HCT116 (cell line): Measurements from ENCODE around the gene HYAL2. TPM values are rescaled to one million over a fixed set of nuclear protein-coding genes. Genes with fewer than 3 reads are reported as not detected.

Experiments
- ATAC-seq: fragments of 200-7000 bp; cut with Tn5 transposase; 2 replicates; pipeline ENCODE4 v1.9.1; 2020; ENCODE audit warnings: mild to moderate bottlenecking, moderate library complexity
- BruUV-seq: library from RNA; stranded (reverse); fragments of 400-500 nt; replicated peaks from 2 replicates; lab custom pipeline; 2021; lab: Mats Ljungman, UMichigan
- CTCF ChIA-PET: fragments of 300-600 bp; sonication (Branson Sonifier 250); formaldehyde crosslinking; loops from one replicate; lab custom pipeline; 2021; ENCODE audit warnings: antibody characterized with exemption; lab: Charles Lee
- POLR2A ChIA-PET: fragments of 300-600, 350-600 bp; sonication (Branson Sonifier 250); formaldehyde crosslinking; loops from one replicate; lab custom pipeline; 2021; ENCODE audit warnings: antibody characterized with exemption; lab: Charles Lee
- RAD21 ChIA-PET, 2 experiments: fragments of 300-600 bp; sonication (Branson Sonifier 250); formaldehyde crosslinking; loops; one replicate each; lab custom pipeline; 2023; ENCODE audit warnings: low total read pairs in 2 of 2; ENCODE audit not compliant: uncharacterized antibody in 2 of 2, unreplicated experiment in 2 of 2, low non-redundant PET in 1 of 2; lab: Charles Lee
- DNase-seq: peaks from one replicate; pipeline ENCODE4 v3.0.0-alpha.2; 2010; ENCODE audit warnings: low read depth, low spot score
- H2AFZ ChIP-seq: fragments of 200-600 bp; shearing (Covaris generic), sonication (generic); 2 replicates; pipeline ENCODE4 v1.6.1; 2017; ENCODE audit warnings: low read depth, mixed run types, mixed read lengths, antibody characterized with exemption, low read length; ENCODE audit not compliant: poor library complexity, severe bottlenecking
- H3K27ac ChIP-seq: 2 replicates; pipeline ENCODE4 v1.5.1; 2012; ENCODE audit warnings: low read depth, low read length
- H3K27me3 ChIP-seq: fragments of 200-600 bp; sonication (generic); 2 replicates; pipeline ENCODE4 v1.6.1; 2016; ENCODE audit warnings: mixed run types, low read length, mixed read lengths; ENCODE audit not compliant: insufficient read depth
- H3K36me3 ChIP-seq, 2 experiments: fragments of 200-500 bp in 1 of 2; fragments of 200-600 bp in 1 of 2; sonication (Bioruptor generic) in 1 of 2; sonication (generic) in 1 of 2; 2 replicates each; pipeline versions ENCODE4 v1.5.1 to v1.6.1; 2014 to 2016; ENCODE audit warnings: low read length in 2 of 2, inconsistent platforms in 1 of 2, mixed read lengths in 1 of 2, mixed run types in 1 of 2; ENCODE audit not compliant: insufficient read depth in 2 of 2, control insufficient read depth in 1 of 2
- H3K4me1 ChIP-seq, 2 experiments: fragments of 200-600 bp in 1 of 2; sonication (generic) in 1 of 2; 2 replicates each; pipeline versions ENCODE4 v1.5.1 to v1.6.1; 2012 to 2017; ENCODE audit warnings: low read length in 2 of 2, inconsistent platforms in 1 of 2, mild to moderate bottlenecking in 1 of 2, mixed read lengths in 1 of 2, mixed run types in 1 of 2, moderate library complexity in 1 of 2; ENCODE audit not compliant: insufficient read depth in 2 of 2, control insufficient read depth in 1 of 2
- H3K4me2 ChIP-seq: fragments of 200-600 bp; sonication (generic); 2 replicates; pipeline ENCODE4 v1.6.1; 2017; ENCODE audit warnings: mixed run types, low read length, mixed read lengths
- H3K4me3 ChIP-seq, 2 experiments: fragments of 200-600 bp in 1 of 2; sonication (generic) in 1 of 2; replicated peaks in 1 of 2; 2 replicates each; pipeline ENCODE4 v1.5.1; 2011 to 2016; ENCODE audit warnings: low read length in 2 of 2, control low read depth in 1 of 2, low read depth in 1 of 2, mild to moderate bottlenecking in 1 of 2, mixed read lengths in 1 of 2, mixed run types in 1 of 2
- H3K79me2 ChIP-seq: fragments of 200-600 bp; sonication (generic); 2 replicates; pipeline ENCODE4 v1.6.1; 2017; ENCODE audit warnings: mild to moderate bottlenecking, mixed run types, low read length, moderate library complexity, mixed read lengths; ENCODE audit not compliant: insufficient read depth
- H3K9ac ChIP-seq: fragments of 200-600 bp; sonication (generic); 2 replicates; pipeline ENCODE4 v1.6.1; 2016; ENCODE audit warnings: low read length, mixed read lengths
- H3K9me2 ChIP-seq: fragments of 200-600 bp; sonication (generic), shearing (Covaris generic); 2 replicates; pipeline ENCODE4 v1.6.1; 2017; ENCODE audit warnings: mixed run types, mild to moderate bottlenecking, moderate library complexity; ENCODE audit not compliant: insufficient read depth
- H3K9me3 ChIP-seq, 2 experiments: fragments of 200-500 bp in 1 of 2; fragments of 200-600 bp in 1 of 2; sonication (Bioruptor generic) in 1 of 2; sonication (generic) in 1 of 2; 2 replicates each; pipeline ENCODE4 v1.6.1; 2014 to 2017; ENCODE audit warnings: low read length in 2 of 2, mixed read lengths in 2 of 2, inconsistent platforms in 1 of 2, low read depth in 1 of 2, mild to moderate bottlenecking in 1 of 2, mixed run types in 1 of 2, moderate library complexity in 1 of 2; ENCODE audit not compliant: control insufficient read depth in 1 of 2, insufficient read depth in 1 of 2
- H4K20me1 ChIP-seq: fragments of 200-600 bp; sonication (generic), shearing (Covaris generic); 2 replicates; pipeline ENCODE4 v1.6.1; 2017; ENCODE audit warnings: mixed run types, mild to moderate bottlenecking, moderate library complexity; ENCODE audit not compliant: insufficient read depth
- CTCF ChIP-seq, 3 experiments: fragments of 200-600 bp in 1 of 3; sonication (generic) in 1 of 3; IDR thresholded peaks in 2 of 3; conservative IDR thresholded peaks in 1 of 3; 2 replicates each; pipeline ENCODE4 v1.5.1; 2012 to 2017; ENCODE audit warnings: low read depth in 2 of 3, low read length in 2 of 3, antibody characterized with exemption in 1 of 3, borderline replicate concordance in 1 of 3, control low read depth in 1 of 3, mild to moderate bottlenecking in 1 of 3, mixed read lengths in 1 of 3, mixed run types in 1 of 3, moderate library complexity in 1 of 3; ENCODE audit not compliant: insufficient read depth in 1 of 3
- EGR1 ChIP-seq: IDR thresholded peaks from 2 replicates; pipeline ENCODE4 v1.6.1; 2012; ENCODE audit warnings: low read depth
- EZH2 ChIP-seq: fragments of 200-600 bp; sonication (generic); IDR thresholded peaks from 2 replicates; pipeline ENCODE4 v1.6.1; 2017; ENCODE audit warnings: antibody characterized with exemption, mixed run types
- EZH2phosphoT487 ChIP-seq: fragments of 200-600 bp; IDR thresholded peaks from 2 replicates; pipeline ENCODE4 v1.6.1; 2018; ENCODE audit warnings: antibody characterized with exemption, borderline replicate concordance
- FOSL1 ChIP-seq: IDR thresholded peaks from 2 replicates; pipeline ENCODE4 v1.6.1; 2012; ENCODE audit warnings: low read depth
- POLR2A ChIP-seq: IDR thresholded peaks from 2 replicates; pipeline ENCODE4 v1.7.0; 2011; ENCODE audit warnings: borderline replicate concordance; ENCODE audit not compliant: insufficient read depth, insufficient read length; ENCODE audit errors: extremely low read depth
- POLR2AphosphoS5 ChIP-seq: IDR thresholded peaks from 2 replicates; pipeline ENCODE4 v1.6.1; 2011; ENCODE audit warnings: mild to moderate bottlenecking, low read depth, low read length, moderate library complexity
- REST ChIP-seq: IDR thresholded peaks from 2 replicates; pipeline ENCODE4 v1.6.1; 2012; ENCODE audit warnings: low read depth
- SRF ChIP-seq: IDR thresholded peaks from 2 replicates; pipeline ENCODE4 v1.6.1; 2012; ENCODE audit warnings: low read depth
- TCF7L2 ChIP-seq: IDR thresholded peaks from 2 replicates; pipeline ENCODE4 v1.7.0; 2011; ENCODE audit warnings: borderline replicate concordance, inconsistent platforms; ENCODE audit not compliant: insufficient read depth, insufficient read length; ENCODE audit errors: extremely low read depth
- intact Hi-C: fragments of 100-400 bp; cut with micrococcal nuclease; formaldehyde crosslinking; loops from 2 replicates; pipeline ENCODE4 v1.10.0; 2022
- total RNA-seq: library from RNA; stranded (reverse); gene quantifications from one replicate; pipeline ENCODE4 v1.2.1, GENCODE V29; 2021; ENCODE audit not compliant: unreplicated experiment

Gene HYAL2
- total RNA-seq, 1 experiment from 2014 or later: 42.2 TPM

- Histone ChIP-seq H3K4me1 (peaks cover 29 to 69% of the 10 kb centered on the region in 2 experiments), H3K27ac (peak overlapping the region; percentile 82), H3K9me3 (no peaks in the 10 kb centered on the region), H2AFZ (no peak overlapping the region), H3K36me3 (peaks cover 2 to 16% of the 10 kb centered on the region in 2 experiments; a peak in 2 of 4 replicates), H3K9ac (peak overlapping the region; percentile 98), H3K9me2 (no peaks in the 10 kb centered on the region), H4K20me1 (no peaks in the 10 kb centered on the region; the same call in 1 of the 2 replicates), H3K4me3 (peak overlapping the region; percentile 72 to 89)
- POLR2A ChIA-PET: interaction anchor here (0.6 to 3.1 kb wide), 13 partner anchors 8 to 275 kb away, joined by 3 to 25 read pairs (median 4); partner anchors contain the start of genes CISH, CYB561D2, GNAI2 and HYAL2
- TF ChIP-seq FOSL1 (no peak), SRF (no peak), TCF7L2 (peak; percentile 28), POLR2AphosphoS5 (peak; percentile 92)
- TF ChIP-seq, all 23 proteins: peak for 2
- peak overlapping the region; percentile 95 for H3K4me2 ChIP-seq
- BruUV-seq: no TSS peak
- intact Hi-C loops: no loop called here
- peaks cover 70% of the 10 kb centered on the region for H3K79me2 ChIP-seq
- ChIA-PET RAD21 (interaction anchor here (0.9 to 1.6 kb wide), 4 partner anchors 9 to 277 kb away, joined by 3 to 5 read pairs (median 4); partner anchors contain the start of genes HYAL3 (in 1 of the 2), NAA80 (in 1 of the 2) and TUSC2 (in 1 of the 2)), CTCF (interaction anchor here (0.9 to 2.6 kb wide), 13 partner anchors 9 to 274 kb away, joined by 3 to 24 read pairs (median 7); partner anchors contain the start of genes CISH, CYB561D2, GNAI2 and NPRL2)
- ATAC-seq (peak; percentile 86), DNase-seq (peak; percentile 97)
- no peaks in the 10 kb centered on the region for H3K27me3 ChIP-seq
Observed at GRCh38 chr3:50337175-50337861, 14.8 kb upstream of the HYAL2 start.

- DNase-seq: no peak
- Histone ChIP-seq H3K4me1 (peaks cover 29 to 65% of the 10 kb centered on the region in 2 experiments), H3K9me2 (no peaks in the 10 kb centered on the region), H3K27me3 (no peaks in the 10 kb centered on the region), H3K27ac (peak overlapping the region; percentile 82), H4K20me1 (no peaks in the 10 kb centered on the region; the same call in 1 of the 2 replicates), H3K79me2 (peaks cover 77% of the 10 kb centered on the region), H2AFZ (no peak overlapping the region), H3K4me3 (peak overlapping the region; percentile 72 to 89), H3K9me3 (no peaks in the 10 kb centered on the region), H3K4me2 (peak overlapping the region; percentile 95), H3K9ac (peak overlapping the region; percentile 98), H3K36me3 (peaks cover 6 to 22% of the 10 kb centered on the region in 2 experiments; a peak in 3 of 4 replicates)
- RAD21 ChIA-PET: interaction anchor here (0.9 to 1.6 kb wide), 4 partner anchors 8 to 277 kb away, joined by 3 to 5 read pairs (median 4); partner anchors contain the start of genes HYAL3 (in 1 of the 2), NAA80 (in 1 of the 2) and TUSC2 (in 1 of the 2)
- BruUV-seq: TSS peak; percentile 64
- intact Hi-C loops: no loop called here
- peak; percentile 39 for ATAC-seq
- POLR2A ChIA-PET: interaction anchor here (0.6 to 3.1 kb wide), 13 partner anchors 9 to 275 kb away, joined by 3 to 25 read pairs (median 4); partner anchors contain the start of genes CISH, CYB561D2, GNAI2 and HYAL2
- CTCF ChIA-PET: interaction anchor here (0.9 to 2.6 kb wide), 13 partner anchors 9 to 275 kb away, joined by 3 to 24 read pairs (median 7); partner anchors contain the start of genes CISH, CYB561D2, GNAI2 and NPRL2
- TF ChIP-seq REST (no peak), EZH2 (no peak), CTCF (IDR thresholded peaks at IDR 0.05 in 2 of 3, conservative IDR thresholded peaks at IDR 0.05 in 1 of 3; ENCODE audit: borderline replicate concordance in 1 of 3, insufficient read depth in 1 of 3, low read depth in 2 of 3, low read length in 2 of 3) (no peak), EZH2phosphoT487 (no peak), EGR1 (no peak), POLR2A (no peak)
Observed at GRCh38 chr3:50336452-50337174, 14.1 kb upstream of the HYAL2 start.
